ENCODE measurements around the gene OR2Z1. TPM values are rescaled to one million over a fixed set of nuclear protein-coding genes. Genes with fewer than 3 reads are reported as not detected.
"Not testable (repeated sequence)": the region's sequence is repeated elsewhere in the genome, so short reads cannot be mapped to it uniquely, and the experiment has no call there.

OR2Z1 gene
- total and polyA plus RNA-seq, 2 of the 4 experiments (the other 2 are of a cell fraction), result not detected

GRCh38 chr19:8705742-8706141 is 15.7 kb upstream of the OR2Z1 start:
- Histone ChIP-seq H3K36me3 (ENCODE audit: control insufficient read depth, insufficient read depth, low read length) (no peaks in the 10 kb centered on the region), H3K9ac (ENCODE audit: low read depth, low read length) (no peak overlapping the region), H3K9me3 (ENCODE audit: control insufficient read depth, insufficient read depth, low read length) (peaks cover 4% of the 10 kb centered on the region), H2AK9ac (replicated peaks; ENCODE audit: low read depth, low read length, poor library complexity) (no peak overlapping the region), H3K27me3 (ENCODE audit: control insufficient read depth, insufficient read depth, low read length) (no peaks in the 10 kb centered on the region), H3K4ac (ENCODE audit: low read depth, low read length) (no peak overlapping the region), H3K4me1 (ENCODE audit: control insufficient read depth, insufficient read depth, low read length) (no peaks in the 10 kb centered on the region), H2AK5ac (ENCODE audit: low read depth, low read length) (no peak overlapping the region), H4K20me1 (ENCODE audit: insufficient read depth, low read length) (no peaks in the 10 kb centered on the region), H2BK20ac (ENCODE audit: low read depth, low read length) (no peak overlapping the region), H2BK15ac (ENCODE audit: low read depth, low read length) (no peak overlapping the region), H3K14ac (replicated peaks; ENCODE audit: low read depth, low read length) (no peak overlapping the region), H3K18ac (ENCODE audit: low read depth, low read length) (no peak overlapping the region), H4K5ac (ENCODE audit: low read depth, low read length) (no peak overlapping the region), H3K56ac (ENCODE audit: extremely low read depth, insufficient read depth, low read length) (no peak overlapping the region), H3K27ac (ENCODE audit: insufficient read depth, low read length) (no peak overlapping the region), H3K9me1 (ENCODE audit: insufficient read depth, low read length) (no peaks in the 10 kb centered on the region), H4K91ac (ENCODE audit: insufficient read depth, low read depth, low read length) (no peak overlapping the region), H3K4me2 (ENCODE audit: low read depth, low read length) (no peak overlapping the region), H2BK5ac (ENCODE audit: low read depth, low read length, poor library complexity, severe bottlenecking) (no peak overlapping the region), H2AFZ (replicated peaks; ENCODE audit: low read length, poor library complexity) (no peak overlapping the region), H3K79me1 (ENCODE audit: low read depth in 1 of 2, low read length in 2 of 2) (no peaks in the 10 kb centered on the region), H4K8ac (ENCODE audit: low read depth in 2 of 2, low read length in 2 of 2) (no peak overlapping the region), H3K4me3 (ENCODE audit: insufficient read depth, low read depth, low read length) (no peak overlapping the region), H2BK120ac (ENCODE audit: low read depth, low read length) (no peak overlapping the region), H3K23ac (ENCODE audit: low read depth, low read length) (no peak overlapping the region)
- ATAC-seq (ENCODE audit: low read depth) (no peak), DNase-seq (no peak)
- dilution Hi-C loops (cut with HindIII; ENCODE audit: low sequenced_read_pairs, unreplicated experiment), result no loop called here
- ChIA-PET CTCF (no interaction called here), POLR2A (ENCODE audit: unreplicated experiment) (no interaction called here)
- WGBS, 2 experiments (ENCODE audit: extremely low coverage in 2 of 2, insufficient read length in 1 of 2), result no CpG with 5 or more reads among the region's 5 CpGs
- in situ Hi-C loops (cut with MboI; ENCODE audit: low sequenced_read_pairs), result no loop called here
- BruUV-seq (replicated peaks), result no TSS peak
- no peak for TF ChIP-seq RFX5 (IDR thresholded peaks at IDR 0.05; ENCODE audit: low read depth, low read length)
- TF ChIP-seq RAD21 (IDR thresholded peaks at IDR 0.05; ENCODE audit: low read length), result no peak
- intact Hi-C loops (cut with micrococcal nuclease), result no loop called here

- POLR2A ChIA-PET (ENCODE audit: unreplicated experiment); CTCF ChIA-PET; dilution Hi-C loops (cut with HindIII; ENCODE audit: low sequenced_read_pairs, unreplicated experiment): not testable (repeated sequence)
Observed at GRCh38 chr19:8710337-8710736, 11.1 kb upstream of the OR2Z1 start.

More at GRCh38 chr19:8710337-8710736, 11.1 kb upstream of the OR2Z1 start:
- H2BK15ac ChIP-seq (ENCODE audit: low read depth, low read length); H2BK120ac ChIP-seq (ENCODE audit: low read depth, low read length); H3K4me2 ChIP-seq (ENCODE audit: low read depth, low read length); H4K20me1 ChIP-seq (ENCODE audit: insufficient read depth, low read length); H3K23ac ChIP-seq (ENCODE audit: low read depth, low read length); H3K4me1 ChIP-seq (ENCODE audit: control insufficient read depth, insufficient read depth, low read length); ATAC-seq (ENCODE audit: low read depth); BruUV-seq (replicated peaks); H3K79me1 ChIP-seq (ENCODE audit: low read depth in 1 of 2, low read length in 2 of 2); H2AK9ac ChIP-seq (replicated peaks; ENCODE audit: low read depth, low read length, poor library complexity); H3K18ac ChIP-seq (ENCODE audit: low read depth, low read length); H3K9ac ChIP-seq (ENCODE audit: low read depth, low read length); H3K27me3 ChIP-seq (ENCODE audit: control insufficient read depth, insufficient read depth, low read length); H2AFZ ChIP-seq (replicated peaks; ENCODE audit: low read length, poor library complexity); H3K14ac ChIP-seq (replicated peaks; ENCODE audit: low read depth, low read length); H2BK20ac ChIP-seq (ENCODE audit: low read depth, low read length); H4K91ac ChIP-seq (ENCODE audit: insufficient read depth, low read depth, low read length); H2BK5ac ChIP-seq (ENCODE audit: low read depth, low read length, poor library complexity, severe bottlenecking); H4K8ac ChIP-seq (ENCODE audit: low read depth in 2 of 2, low read length in 2 of 2); H2AK5ac ChIP-seq (ENCODE audit: low read depth, low read length); intact Hi-C loops (cut with micrococcal nuclease); DNase-seq; H3K56ac ChIP-seq (ENCODE audit: extremely low read depth, insufficient read depth, low read length); H3K27ac ChIP-seq (ENCODE audit: insufficient read depth, low read length); H4K5ac ChIP-seq (ENCODE audit: low read depth, low read length); H3K9me3 ChIP-seq (ENCODE audit: control insufficient read depth, insufficient read depth, low read length); in situ Hi-C loops (cut with MboI; ENCODE audit: low sequenced_read_pairs); H3K4me3 ChIP-seq (ENCODE audit: insufficient read depth, low read depth, low read length); H3K4ac ChIP-seq (ENCODE audit: low read depth, low read length); H3K9me1 ChIP-seq (ENCODE audit: insufficient read depth, low read length); H3K36me3 ChIP-seq (ENCODE audit: control insufficient read depth, insufficient read depth, low read length): not testable (repeated sequence)
- WGBS, 2 experiments (ENCODE audit: extremely low coverage in 2 of 2, insufficient read length in 1 of 2), result no CpG with 5 or more reads among the region's 7 CpGs

Data from IMR-90 (cell line).